Testis (tissue), 3 donors: ENCODE results near the gene OR6Y1. TPM values are rescaled to one million over a fixed set of nuclear protein-coding genes. Genes with fewer than 3 reads are reported as not detected.

Experiments used
- DNase-seq: peaks from one replicate; pipeline ENCODE4 v3.0.0-alpha.2; 2019
- H3K27ac ChIP-seq, 2 donors: fragments of 200-600 bp; sonication (generic); one replicate each; pipeline ENCODE4 v1.5.1; 2019
- H3K27me3 ChIP-seq: fragments of 200-600 bp; sonication (generic); one replicate; pipeline ENCODE4 v1.5.1; 2019
- H3K36me3 ChIP-seq: fragments of 200-600 bp; sonication (generic); one replicate; pipeline ENCODE4 v1.5.1; 2017; ENCODE audit warnings: low read depth; ENCODE audit errors: missing control alignments
- H3K4me1 ChIP-seq: fragments of 200-600 bp; sonication (generic); one replicate; pipeline ENCODE4 v1.5.1; 2019
- H3K4me3 ChIP-seq, 2 donors: fragments of 200-600 bp; sonication (generic); one replicate each; pipeline ENCODE4 v1.5.1; 2017 to 2019
- H3K9me3 ChIP-seq: fragments of 200-600 bp; sonication (generic); one replicate; pipeline ENCODE4 v1.5.1; 2017
- POLR2A ChIP-seq: fragments of 450-650 bp; IDR thresholded peaks from one replicate; pipeline ENCODE4 v1.6.1; 2017; ENCODE audit warnings: antibody characterized with exemption, mild to moderate bottlenecking, moderate library complexity
- WGBS, 2 donors: methylation state at CpG; one replicate each; pipeline ENCODE4 v1.1.5; 2018; 5-methylcytosine and 5-hydroxymethylcytosine counted together
- intact Hi-C: fragments of 100-400 bp; cut with DNase I; formaldehyde crosslinking; loops from one replicate; pipeline ENCODE4 v1.15.1; 2023; ENCODE audit warnings: low total_unique reads
- polyA plus RNA-seq: library from polyadenylated mRNA; stranded (reverse); fragments of 350-450 nt; fragmentation: Illumina TruSeq; extraction: RNeasy Lipid Tissue Mini Kit (QIAGEN cat#74804); gene quantifications from one replicate; pipeline ENCODE4 v1.2.3, GENCODE V29; 2014; ENCODE audit warnings: low read depth, low replicate concordance; ENCODE audit not compliant: insufficient read depth
- total RNA-seq, 2 donors: library from RNA; depleted of rRNA; stranded (reverse); fragments of >200 nt; gene quantifications; one replicate each; pipeline ENCODE4 v1.2.3, GENCODE V29; 2016
- TF ChIP-seq, protein P1 (sequence below), 3 experiments: fragments of 450-650 bp in 2 of 3; fragments of 200-600 bp in 1 of 3; sonication (generic) in 1 of 3; IDR thresholded peaks; one replicate each; pipeline ENCODE4 v1.5.1; 2016 to 2019; ENCODE audit warnings: antibody characterized with exemption in 3 of 3, mild to moderate bottlenecking in 2 of 3, moderate library complexity in 1 of 3

The OR6Y1 gene
- total and polyA plus RNA-seq, 3 donors from 2014 or later, result not detected

DNA sequence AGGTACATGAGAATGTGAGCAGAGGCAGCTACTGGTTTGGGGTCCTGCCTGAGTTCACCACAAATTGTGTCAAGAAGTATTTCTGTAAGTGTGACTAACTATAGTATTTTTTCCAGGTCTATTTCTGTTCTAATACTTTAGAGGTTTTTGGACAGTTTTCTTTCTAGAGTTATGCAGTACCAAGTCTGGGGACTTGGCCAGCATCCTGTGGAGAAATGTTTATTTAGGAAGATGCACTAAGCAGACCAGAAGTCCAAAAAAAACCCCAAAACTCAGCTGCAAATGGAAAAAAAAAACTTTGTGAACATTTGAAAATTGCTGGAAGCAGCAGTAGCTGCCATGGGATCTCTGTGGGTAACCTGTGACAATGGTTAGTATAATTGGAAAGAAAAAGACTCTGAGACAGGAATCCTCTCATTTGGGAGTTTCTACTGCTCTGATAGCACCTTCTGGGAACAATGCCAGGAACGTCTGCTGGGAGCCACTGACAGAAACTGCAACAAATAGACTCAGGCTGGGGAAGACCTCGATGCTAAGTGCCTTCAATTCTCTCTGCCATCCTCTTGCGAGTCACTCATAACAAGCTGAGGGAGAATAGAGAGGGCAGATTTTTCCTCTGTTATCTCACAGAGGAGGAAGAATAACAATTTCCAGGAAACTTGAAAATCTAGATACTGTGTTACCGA is 44.6 kb downstream of the OR6Y1 start:
- Histone ChIP-seq H3K27ac (no peak overlapping the region), H3K27me3 (no peaks in the 10 kb centered on the region), H3K4me1 (no peaks in the 10 kb centered on the region), H3K4me3 (no peak overlapping the region), H3K36me3 (no peaks in the 10 kb centered on the region), H3K9me3 (no peaks in the 10 kb centered on the region)
- intact Hi-C loops, result no loop called here
- 13 to 21% methylated on average over 4 of the region's 4 CpGs for WGBS, 2 donors
- TF ChIP-seq, protein P1, sequence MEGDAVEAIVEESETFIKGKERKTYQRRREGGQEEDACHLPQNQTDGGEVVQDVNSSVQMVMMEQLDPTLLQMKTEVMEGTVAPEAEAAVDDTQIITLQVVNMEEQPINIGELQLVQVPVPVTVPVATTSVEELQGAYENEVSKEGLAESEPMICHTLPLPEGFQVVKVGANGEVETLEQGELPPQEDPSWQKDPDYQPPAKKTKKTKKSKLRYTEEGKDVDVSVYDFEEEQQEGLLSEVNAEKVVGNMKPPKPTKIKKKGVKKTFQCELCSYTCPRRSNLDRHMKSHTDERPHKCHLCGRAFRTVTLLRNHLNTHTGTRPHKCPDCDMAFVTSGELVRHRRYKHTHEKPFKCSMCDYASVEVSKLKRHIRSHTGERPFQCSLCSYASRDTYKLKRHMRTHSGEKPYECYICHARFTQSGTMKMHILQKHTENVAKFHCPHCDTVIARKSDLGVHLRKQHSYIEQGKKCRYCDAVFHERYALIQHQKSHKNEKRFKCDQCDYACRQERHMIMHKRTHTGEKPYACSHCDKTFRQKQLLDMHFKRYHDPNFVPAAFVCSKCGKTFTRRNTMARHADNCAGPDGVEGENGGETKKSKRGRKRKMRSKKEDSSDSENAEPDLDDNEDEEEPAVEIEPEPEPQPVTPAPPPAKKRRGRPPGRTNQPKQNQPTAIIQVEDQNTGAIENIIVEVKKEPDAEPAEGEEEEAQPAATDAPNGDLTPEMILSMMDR (IDR thresholded peaks at IDR 0.05), result no peak
- TF ChIP-seq POLR2A, result no peak
- DNase-seq, result peak; percentile 89

DNA sequence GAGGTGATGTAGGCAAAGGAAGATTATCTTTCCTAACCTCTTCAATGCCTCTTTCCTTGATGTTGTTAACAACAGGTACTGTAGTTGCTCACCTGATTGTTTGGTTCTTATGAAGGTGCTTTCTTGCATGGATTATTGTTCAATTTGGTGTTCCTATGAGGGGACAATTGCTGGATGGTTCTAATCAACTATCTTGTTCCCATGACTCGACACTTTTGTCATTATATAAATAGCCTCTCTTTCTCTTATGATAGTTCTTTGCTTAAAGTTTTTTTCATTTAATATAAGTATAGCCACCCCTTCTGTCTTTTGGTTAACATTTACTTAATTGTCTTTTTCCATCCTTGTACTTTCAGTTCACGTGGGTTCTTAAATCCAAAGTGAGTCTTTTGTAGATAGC is 46.7 kb downstream of the OR6Y1 start:
- Histone ChIP-seq H3K27me3 (no peaks in the 10 kb centered on the region), H3K4me3 (no peak overlapping the region), H3K27ac (no peak overlapping the region), H3K4me1 (no peaks in the 10 kb centered on the region), H3K36me3 (no peaks in the 10 kb centered on the region), H3K9me3 (no peaks in the 10 kb centered on the region)
- DNase-seq, result no peak
- intact Hi-C loops, result no loop called here
- no peak for TF ChIP-seq POLR2A
- TF ChIP-seq, protein P1 (IDR thresholded peaks at IDR 0.05), result no peak
- WGBS, 2 donors, result 92 to 96% methylated on average over 2 of the region's 2 CpGs

DNA sequence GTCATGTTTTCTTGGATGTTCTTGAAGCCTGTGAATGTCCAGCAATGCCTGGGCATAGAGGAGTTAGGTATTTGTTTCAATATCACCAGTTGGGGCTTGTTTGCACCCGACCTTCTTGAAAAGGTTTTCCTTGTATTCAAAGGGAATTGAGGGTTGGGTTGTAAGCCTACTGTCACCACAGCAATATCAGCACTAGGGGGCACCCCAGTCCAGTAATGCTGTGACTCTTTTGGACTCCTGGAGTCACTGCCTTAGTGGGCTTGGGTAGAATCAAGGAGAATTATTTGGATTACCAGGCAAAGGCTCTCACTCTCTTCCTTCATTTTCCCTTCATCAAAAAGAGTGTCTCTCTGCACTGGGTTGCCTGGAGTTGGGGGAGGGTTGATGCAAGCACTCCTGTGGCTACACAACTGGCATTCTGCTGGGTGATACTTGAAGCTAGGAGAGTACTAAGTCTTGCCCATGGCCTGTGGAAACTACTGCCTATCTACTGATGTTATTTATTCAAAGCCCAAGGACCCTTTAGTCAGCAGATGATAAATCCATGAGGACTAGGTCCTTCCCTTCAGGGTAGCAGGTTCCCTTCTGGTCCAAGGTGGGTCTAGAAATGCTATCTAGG is 47.7 kb downstream of the OR6Y1 start:
- H3K36me3 ChIP-seq, result no peaks in the 10 kb centered on the region
- 56 to 80% methylated on average over 1 of the region's 1 CpG for WGBS, 2 donors
- DNase-seq, result peak; percentile 75

DNA sequence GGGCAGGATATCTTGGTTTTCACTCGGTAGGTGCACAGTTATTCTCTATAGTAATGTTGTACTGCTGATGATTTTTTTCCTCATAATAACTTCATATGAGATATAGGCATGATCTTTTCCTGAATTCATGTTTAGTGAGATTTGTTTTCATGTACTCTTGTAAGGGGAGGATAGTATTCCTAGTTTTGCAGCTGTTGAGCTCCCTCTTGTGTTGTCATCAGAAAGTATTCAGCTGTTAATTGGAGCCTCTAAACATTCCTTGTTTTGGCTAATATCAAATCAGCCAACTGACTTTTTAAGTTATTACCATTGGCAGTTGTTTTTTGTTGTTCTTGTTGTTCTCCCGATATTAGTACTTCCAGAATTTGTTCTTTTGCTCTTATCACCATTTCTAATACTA is 57.8 kb downstream of the OR6Y1 start:
- no peak overlapping the region for H3K27ac ChIP-seq
- no peak overlapping the region for H3K4me3 ChIP-seq
- no peaks in the 10 kb centered on the region for H3K27me3 ChIP-seq
- DNase-seq, result no peak
- TF ChIP-seq POLR2A, result no peak
- TF ChIP-seq, protein P1 (IDR thresholded peaks at IDR 0.05), result peak in 2 of 3 experiments; percentile 16 to 22
- WGBS, 2 donors, result 43 to 48% methylated on average over 2 of the region's 2 CpGs
- no peaks in the 10 kb centered on the region for H3K36me3 ChIP-seq
- intact Hi-C loops, result no loop called here
- H3K9me3 ChIP-seq, result no peaks in the 10 kb centered on the region
- no peaks in the 10 kb centered on the region for H3K4me1 ChIP-seq

More for the DNA sequence above, 47.7 kb downstream of the OR6Y1 start:
- Histone ChIP-seq H3K27me3 (no peaks in the 10 kb centered on the region), H3K9me3 (no peaks in the 10 kb centered on the region), H3K4me1 (no peaks in the 10 kb centered on the region), H3K4me3 (no peak overlapping the region), H3K27ac (no peak overlapping the region)
- intact Hi-C loops, result no loop called here
- TF ChIP-seq, protein P1 (IDR thresholded peaks at IDR 0.05), result peak in 1 of 3 experiments; percentile 41
- no peak for TF ChIP-seq POLR2A

DNA sequence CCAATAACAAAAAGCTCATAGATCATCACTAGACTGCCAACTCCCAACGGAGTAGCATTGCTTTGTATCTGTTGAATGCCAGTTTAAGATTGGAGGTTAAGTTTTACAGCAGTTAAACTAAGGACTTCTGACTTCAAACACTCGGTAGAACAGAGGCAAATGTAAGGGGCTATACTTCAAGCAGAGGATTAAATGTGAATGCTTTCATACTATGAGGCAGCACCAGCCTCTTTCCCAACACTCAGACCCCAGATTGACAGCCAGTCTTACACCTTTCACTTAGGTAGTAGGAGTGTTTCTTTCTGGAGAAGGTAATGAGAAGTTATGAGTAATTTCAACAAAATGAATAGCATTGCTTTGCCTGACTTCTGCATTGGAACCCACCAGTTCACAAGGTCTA is 59.4 kb downstream of the OR6Y1 start:
- DNase-seq, result no peak
- WGBS, 2 donors, result 42 to 60% methylated on average over 2 of the region's 2 CpGs
- TF ChIP-seq, protein P1 (IDR thresholded peaks at IDR 0.05), result no peak
- no peak for TF ChIP-seq POLR2A
- H3K4me3 ChIP-seq, result no peak overlapping the region
- no peaks in the 10 kb centered on the region for H3K4me1 ChIP-seq
- no peaks in the 10 kb centered on the region for H3K27me3 ChIP-seq
- no peaks in the 10 kb centered on the region for H3K9me3 ChIP-seq
- intact Hi-C loops, result no loop called here
- H3K27ac ChIP-seq, result no peak overlapping the region
- H3K36me3 ChIP-seq, result no peaks in the 10 kb centered on the region
